Endothelial cell of umbilical vein (primary cell): ENCODE measurements around the gene SRA1.

Source experiments
- POLR2AphosphoS5 ChIP-seq: IDR thresholded peaks from 2 replicates; pipeline ENCODE4 v1.6.1; 2012; ENCODE audit warnings: low read depth, mild to moderate bottlenecking, control low read depth, low read length, moderate library complexity; ENCODE audit not compliant: insufficient read depth
- TF ChIP-seq, protein P1 (sequence below), 2 donors: IDR thresholded peaks; 1 replicate in 1 of 2; 2 replicates in 1 of 2; pipeline ENCODE4 v1.5.1; 2011; ENCODE audit warnings: low read length in 2 of 2, mild to moderate bottlenecking in 2 of 2, moderate library complexity in 2 of 2, control low read depth in 1 of 2, inconsistent platforms in 1 of 2, low read depth in 1 of 2; ENCODE audit not compliant: insufficient read depth in 1 of 2; ENCODE audit errors: extremely low read depth in 1 of 2

DNA sequence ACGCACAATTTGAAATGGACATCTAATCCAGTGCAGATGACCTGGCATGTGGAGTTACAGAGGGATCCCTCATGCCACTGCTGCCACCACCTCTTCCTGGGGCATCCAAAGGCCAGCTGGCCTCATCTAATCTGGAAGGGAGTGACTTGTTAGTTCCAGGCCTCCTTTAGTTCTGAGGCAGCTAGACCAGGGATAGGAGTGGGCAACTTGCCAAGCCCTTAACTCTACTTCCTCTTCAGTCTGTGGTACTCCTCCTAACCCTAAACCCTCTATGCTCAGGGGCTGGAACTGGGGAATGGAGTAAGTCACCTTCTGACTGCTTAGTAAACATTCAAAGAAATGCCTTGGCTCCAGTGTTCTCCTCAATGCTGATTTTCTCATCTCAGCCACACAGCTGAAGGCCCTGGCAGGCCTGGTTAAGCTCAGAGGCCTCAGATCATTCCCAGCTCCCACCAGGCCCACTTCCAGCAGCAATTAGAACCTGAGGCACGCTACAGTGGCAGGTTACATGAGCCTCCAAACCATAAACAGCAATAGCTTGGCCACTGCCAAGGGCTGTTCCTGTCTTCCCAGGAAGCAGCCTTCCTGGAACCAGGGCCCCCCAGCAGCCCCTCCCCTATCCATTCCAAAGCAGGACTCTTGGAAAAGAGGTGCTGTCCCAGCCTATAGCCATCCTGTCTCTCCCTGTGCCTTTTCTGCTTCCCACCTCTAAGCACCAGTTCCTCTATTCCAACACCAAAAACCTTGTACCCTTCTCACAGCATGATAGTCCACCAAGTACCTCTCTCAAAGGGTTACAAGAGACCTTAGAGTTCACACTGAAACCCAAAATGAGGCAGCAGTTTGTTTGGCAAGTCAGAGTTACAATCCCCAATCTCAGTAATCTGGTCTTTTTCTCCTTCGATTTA lies 7.8 kb downstream of the SRA1 start:
- TF ChIP-seq, protein P1, sequence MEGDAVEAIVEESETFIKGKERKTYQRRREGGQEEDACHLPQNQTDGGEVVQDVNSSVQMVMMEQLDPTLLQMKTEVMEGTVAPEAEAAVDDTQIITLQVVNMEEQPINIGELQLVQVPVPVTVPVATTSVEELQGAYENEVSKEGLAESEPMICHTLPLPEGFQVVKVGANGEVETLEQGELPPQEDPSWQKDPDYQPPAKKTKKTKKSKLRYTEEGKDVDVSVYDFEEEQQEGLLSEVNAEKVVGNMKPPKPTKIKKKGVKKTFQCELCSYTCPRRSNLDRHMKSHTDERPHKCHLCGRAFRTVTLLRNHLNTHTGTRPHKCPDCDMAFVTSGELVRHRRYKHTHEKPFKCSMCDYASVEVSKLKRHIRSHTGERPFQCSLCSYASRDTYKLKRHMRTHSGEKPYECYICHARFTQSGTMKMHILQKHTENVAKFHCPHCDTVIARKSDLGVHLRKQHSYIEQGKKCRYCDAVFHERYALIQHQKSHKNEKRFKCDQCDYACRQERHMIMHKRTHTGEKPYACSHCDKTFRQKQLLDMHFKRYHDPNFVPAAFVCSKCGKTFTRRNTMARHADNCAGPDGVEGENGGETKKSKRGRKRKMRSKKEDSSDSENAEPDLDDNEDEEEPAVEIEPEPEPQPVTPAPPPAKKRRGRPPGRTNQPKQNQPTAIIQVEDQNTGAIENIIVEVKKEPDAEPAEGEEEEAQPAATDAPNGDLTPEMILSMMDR (IDR thresholded peaks at IDR 0.05; ENCODE audit: extremely low read depth in 1 of 2, insufficient read depth in 1 of 2, low read depth in 1 of 2, low read length in 2 of 2) = no peak
- no peak for TF ChIP-seq POLR2AphosphoS5
